HG03025 (cell line): ENCODE results near the gene TMA7.

Experiments
- ATAC-seq: cut with Tn5 transposase; IDR thresholded peaks from one replicate; pipeline ENCODE4 v1.9.1; 2021; ENCODE audit warnings: mild to moderate bottlenecking, moderate library complexity; ENCODE audit not compliant: unreplicated experiment, low FRiP score

TMA7 gene

GRCh38 chr3:48422272-48422671 lies 17.8 kb upstream of the TMA7 start:
- no peak for ATAC-seq

- no peak for ATAC-seq
Measured at GRCh38 chr3:48422681-48423080, 17.4 kb upstream of the TMA7 start.

- no peak for ATAC-seq
Measured at GRCh38 chr3:48423241-48423882, 16.7 kb upstream of the TMA7 start.

GRCh38 chr3:48423883-48424695 lies 16.0 kb upstream of the TMA7 start:
- no peak for ATAC-seq

GRCh38 chr3:48425281-48425812 lies 14.7 kb upstream of the TMA7 start:
- no peak for ATAC-seq

GRCh38 chr3:48426401-48426909 lies 13.6 kb upstream of the TMA7 start:
- no peak for ATAC-seq

GRCh38 chr3:48426944-48427629 lies 13.0 kb upstream of the TMA7 start:
- no peak for ATAC-seq

- ATAC-seq: no peak
Measured at GRCh38 chr3:48427630-48427962, 12.5 kb upstream of the TMA7 start.

GRCh38 chr3:48428088-48428571 lies 11.9 kb upstream of the TMA7 start:
- no peak for ATAC-seq

- ATAC-seq: no peak
Measured at GRCh38 chr3:48428572-48429316, 11.3 kb upstream of the TMA7 start.

GRCh38 chr3:48429317-48429959 lies 10.6 kb upstream of the TMA7 start:
- ATAC-seq: no peak

GRCh38 chr3:48429960-48430707 lies 9.9 kb upstream of the TMA7 start, which contains the start of gene PLXNB1:
Gene PLXNB1, minus strand, starts transcription at chr3:48430086. Its CDS starts 5,475 bp downstream, at chr3:48424611.
- ATAC-seq: no peak

- no peak for ATAC-seq
Measured at GRCh38 chr3:48430708-48431101, 9.4 kb upstream of the TMA7 start.

- ATAC-seq: no peak
Measured at GRCh38 chr3:48431224-48432029, 8.6 kb upstream of the TMA7 start.

GRCh38 chr3:48432411-48433371 lies 7.4 kb upstream of the TMA7 start:
- ATAC-seq: no peak

- no peak for ATAC-seq
Measured at GRCh38 chr3:48433472-48434118, 6.5 kb upstream of the TMA7 start.
